RWPE1 (cell line): Measurements from ENCODE around the gene GRIFIN.

Source experiments
- CTCF ChIA-PET: fragments of 350-600 bp; sonication (Branson Sonifier 250); formaldehyde crosslinking; extraction: SDS; loops from one replicate; lab custom pipeline; 2021; lab: Yijun Ruan, JAX
- POLR2A ChIA-PET: fragments of 400-600 bp; formaldehyde crosslinking; extraction: SDS; loops from one replicate; lab custom pipeline; 2020; ENCODE audit warnings: antibody characterized with exemption; ENCODE audit not compliant: low non-redundant PET; lab: Yijun Ruan, JAX
- DNase-seq: peaks from one replicate; pipeline ENCODE4 v3.0.0; 2012; ENCODE audit warnings: low spot score
- H3K27ac ChIP-seq: fragments of 450-650 bp; 2 replicates; pipeline ENCODE4 v1.5.1; 2017
- TF ChIP-seq, protein P1 (sequence below): fragments of 450-650 bp; conservative IDR thresholded peaks from 2 replicates; pipeline ENCODE4 v1.5.1; 2017; ENCODE audit warnings: low read depth, mild to moderate bottlenecking

GRIFIN gene

DNA sequence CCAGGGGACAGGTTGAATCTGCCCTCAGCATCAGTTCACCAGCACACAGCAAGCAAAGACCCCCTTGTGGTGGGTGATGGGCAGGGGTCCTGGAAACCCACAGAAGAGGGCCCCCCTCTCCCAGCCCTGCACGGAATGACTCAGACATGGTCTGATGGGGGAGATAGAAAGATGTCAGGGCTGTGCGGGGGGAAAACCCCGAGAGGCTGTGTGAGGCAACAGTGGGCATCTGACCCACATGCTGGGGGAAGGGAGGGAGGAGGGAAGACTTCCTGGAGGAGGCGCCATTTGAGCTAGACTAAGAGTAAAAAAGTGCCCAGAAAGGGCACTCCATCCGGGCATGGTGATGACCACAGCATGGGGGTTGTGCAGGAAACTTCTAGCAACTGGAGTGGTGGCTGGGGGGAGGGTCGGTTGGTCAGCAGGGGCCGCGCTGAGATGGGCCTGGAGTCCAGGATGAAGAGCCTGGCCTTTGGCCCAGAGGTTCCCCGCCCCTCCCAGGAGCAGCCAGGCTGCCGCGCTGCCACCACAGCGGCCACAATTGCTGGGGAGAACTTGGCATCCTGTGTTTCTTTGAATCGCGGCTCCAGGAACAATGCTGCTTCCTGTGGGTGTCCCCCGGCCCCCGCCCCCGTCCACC, 45.9 kb upstream of the GRIFIN start:
- TF ChIP-seq, protein P1, sequence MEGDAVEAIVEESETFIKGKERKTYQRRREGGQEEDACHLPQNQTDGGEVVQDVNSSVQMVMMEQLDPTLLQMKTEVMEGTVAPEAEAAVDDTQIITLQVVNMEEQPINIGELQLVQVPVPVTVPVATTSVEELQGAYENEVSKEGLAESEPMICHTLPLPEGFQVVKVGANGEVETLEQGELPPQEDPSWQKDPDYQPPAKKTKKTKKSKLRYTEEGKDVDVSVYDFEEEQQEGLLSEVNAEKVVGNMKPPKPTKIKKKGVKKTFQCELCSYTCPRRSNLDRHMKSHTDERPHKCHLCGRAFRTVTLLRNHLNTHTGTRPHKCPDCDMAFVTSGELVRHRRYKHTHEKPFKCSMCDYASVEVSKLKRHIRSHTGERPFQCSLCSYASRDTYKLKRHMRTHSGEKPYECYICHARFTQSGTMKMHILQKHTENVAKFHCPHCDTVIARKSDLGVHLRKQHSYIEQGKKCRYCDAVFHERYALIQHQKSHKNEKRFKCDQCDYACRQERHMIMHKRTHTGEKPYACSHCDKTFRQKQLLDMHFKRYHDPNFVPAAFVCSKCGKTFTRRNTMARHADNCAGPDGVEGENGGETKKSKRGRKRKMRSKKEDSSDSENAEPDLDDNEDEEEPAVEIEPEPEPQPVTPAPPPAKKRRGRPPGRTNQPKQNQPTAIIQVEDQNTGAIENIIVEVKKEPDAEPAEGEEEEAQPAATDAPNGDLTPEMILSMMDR = no peak
- CTCF ChIA-PET = no interaction called here
- peak overlapping the region; percentile 100 for H3K27ac ChIP-seq
- POLR2A ChIA-PET = no interaction called here
- DNase-seq = no peak

- TF ChIP-seq, protein P1 = no peak
- H3K27ac ChIP-seq = peak overlapping the region; percentile 100
- CTCF ChIA-PET = no interaction called here
- POLR2A ChIA-PET = interaction anchor here (0.6 kb wide), 1 partner anchor 311 kb away, joined by 3 read pairs; no protein-coding TSS in a partner anchor
- no peak for DNase-seq
Observed at GRCh38 chr7:2521341-2521745, 45.1 kb upstream of the GRIFIN start.

GRCh38 chr7:2520761-2521290, 44.6 kb upstream of the GRIFIN start:
- H3K27ac ChIP-seq = peak overlapping the region; percentile 100
- POLR2A ChIA-PET = interaction anchor here (0.6 kb wide), 1 partner anchor 311 kb away, joined by 3 read pairs; no protein-coding TSS in a partner anchor

GRCh38 chr7:2520131-2520760, 44.0 kb upstream of the GRIFIN start:
- no peak for DNase-seq
- CTCF ChIA-PET = interaction anchor here (0.6 to 0.7 kb wide), 2 partner anchors 25 to 1007 kb away, joined by 3 to 5 read pairs; no protein-coding TSS in a partner anchor
- H3K27ac ChIP-seq = peak overlapping the region; percentile 100
- POLR2A ChIA-PET = no interaction called here
- TF ChIP-seq, protein P1 = peak; percentile 49

More at GRCh38 chr7:2520761-2521290, 44.6 kb upstream of the GRIFIN start:
- TF ChIP-seq, protein P1 = no peak
- DNase-seq = no peak
- CTCF ChIA-PET = interaction anchor here (0.6 to 0.7 kb wide), 2 partner anchors 25 to 1007 kb away, joined by 3 to 5 read pairs; no protein-coding TSS in a partner anchor

DNA sequence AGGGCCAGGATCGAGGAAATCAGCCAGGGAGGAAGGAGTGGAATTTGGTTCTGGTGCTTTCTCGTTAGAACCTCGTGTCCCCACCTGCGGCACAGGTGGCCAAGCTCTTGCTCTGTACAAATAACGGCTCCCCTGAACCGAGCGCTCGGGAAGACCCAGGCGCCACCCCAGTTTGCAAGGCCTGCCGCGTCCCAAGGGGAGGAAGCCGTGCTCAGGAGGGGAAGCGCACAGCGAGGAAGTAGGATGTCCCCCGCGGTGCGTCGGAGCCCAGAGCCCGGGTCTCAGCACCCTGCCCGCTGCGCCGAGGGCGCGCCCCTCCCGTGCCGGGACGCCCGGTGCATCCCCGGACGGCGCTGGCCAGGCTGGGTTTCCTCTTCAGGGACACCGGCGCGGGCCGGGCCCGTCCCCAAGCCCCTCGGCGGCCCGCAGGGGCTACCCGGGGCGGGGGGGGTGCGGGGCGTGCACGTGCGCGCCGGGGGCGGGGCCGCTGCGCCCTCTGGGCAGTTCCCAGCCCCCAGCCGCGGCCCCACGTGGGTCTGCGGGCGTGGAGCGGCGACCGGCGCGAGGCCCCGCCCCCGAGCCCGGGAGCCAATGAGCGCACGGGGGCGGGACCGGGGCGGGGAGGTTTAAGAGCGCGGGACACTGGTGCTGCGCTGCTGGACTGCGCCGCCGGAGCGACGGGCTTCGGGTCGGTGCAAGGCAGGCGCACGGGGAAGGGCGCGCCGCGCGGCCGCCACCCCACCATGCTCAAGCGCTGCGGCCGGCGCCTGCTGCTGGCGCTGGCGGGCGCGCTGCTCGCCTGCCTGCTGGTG, 43.1 kb upstream of the GRIFIN start, which contains the start of gene LFNG:
Gene LFNG, plus strand, starts transcription at position 656 of the 812 bp plus-strand sequence. Its CDS starts 88 bp downstream, at position 744.
- ChIA-PET CTCF (interaction anchor here (0.7 kb wide), 1 partner anchor 98 kb away, joined by 3 read pairs; no protein-coding TSS in a partner anchor), POLR2A (no interaction called here)
- H3K27ac ChIP-seq = peak within 1 kb of the TSS; percentile 100
- DNase-seq = peak; percentile 94
- TF ChIP-seq, protein P1 = no peak

DNA sequence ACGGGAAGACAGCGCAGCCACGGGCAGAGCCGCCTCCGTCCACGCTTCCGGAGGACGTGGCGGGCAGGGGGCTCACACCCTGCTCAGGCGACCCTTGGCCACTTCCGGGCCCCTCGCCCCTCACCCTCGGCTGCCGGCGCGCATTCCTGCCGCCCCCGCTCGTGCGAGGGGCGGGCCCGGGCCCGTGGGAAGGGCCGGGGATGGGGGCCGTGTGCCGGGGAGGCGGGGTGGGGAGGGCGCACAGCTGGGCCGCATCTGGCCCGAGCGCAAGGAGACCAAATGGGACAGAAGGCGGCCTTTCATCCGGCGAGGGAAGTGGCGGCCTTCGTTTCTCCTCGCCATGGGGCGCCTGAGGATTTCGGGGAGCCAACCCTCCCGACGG, 42.5 kb upstream of the GRIFIN start:
- no peak overlapping the region for H3K27ac ChIP-seq
- CTCF ChIA-PET = interaction anchor here (0.7 kb wide), 1 partner anchor 98 kb away, joined by 3 read pairs; no protein-coding TSS in a partner anchor
- POLR2A ChIA-PET = no interaction called here
- TF ChIP-seq, protein P1 = no peak
- no peak for DNase-seq
